ENCODE results near the gene PRDM8.

Gene PRDM8

GRCh38 chr4:80202190-80202711 is 4.9 kb downstream of the PRDM8 start:
- H3K4me1 ChIP-seq (ENCODE audit: control insufficient read depth, insufficient read depth, low read length): no peaks in the 10 kb centered on the region
- CTCF ChIA-PET: interaction anchor here (0.6 to 1.6 kb wide), 11 partner anchors 16 to 1528 kb away, joined by 3 to 4 read pairs (median 3); no protein-coding TSS in a partner anchor
- POLR2A ChIA-PET: interaction anchor here (0.5 to 0.8 kb wide), 2 partner anchors 121 to 1015 kb away, joined by 3 to 9 read pairs; no protein-coding TSS in a partner anchor
- peak overlapping the region; percentile 70 for H3K27ac ChIP-seq (ENCODE audit: extremely low read depth, low read depth, low read length)
- peaks cover 4 to 8% of the 10 kb centered on the region in 2 experiments; a peak in 1 of 3 replicates for H3K36me3 ChIP-seq (ENCODE audit: control insufficient read depth in 2 of 2, insufficient read depth in 1 of 2, low read length in 2 of 2)
- peak overlapping the region; percentile 36 for H3K4me3 ChIP-seq (ENCODE audit: low read depth, low read length)
- no peaks in the 10 kb centered on the region for H3K9me3 ChIP-seq (ENCODE audit: control insufficient read depth, insufficient read depth, low read depth, low read length)
- TF ChIP-seq ZNF394 (tag by site-specific recombination; IDR thresholded peaks at IDR 0.05; ENCODE audit: borderline replicate concordance) (peak; percentile 28; the same call in 1 of the 2 replicates), EGR2 (tag by site-specific recombination; IDR thresholded peaks at IDR 0.05; ENCODE audit: low read depth) (no peak), ZNF362 (tag by site-specific recombination; IDR thresholded peaks at IDR 0.05) (no peak), KLF17 (tag by site-specific recombination; IDR thresholded peaks at IDR 0.05) (no peak), ZNF202 (tag by site-specific recombination; IDR thresholded peaks at IDR 0.05; ENCODE audit: borderline replicate concordance) (no peak), KLF8 (tag by site-specific recombination; IDR thresholded peaks at IDR 0.05) (peak; percentile 18; the same call in 1 of the 2 replicates), ZBTB26 (tag by site-specific recombination; optimal IDR thresholded peaks at IDR 0.05) (peak; percentile 28), ZNF473 (tag by site-specific recombination; IDR thresholded peaks at IDR 0.05) (no peak), ZBTB49 (tag by site-specific recombination; IDR thresholded peaks at IDR 0.05; ENCODE audit: low read depth) (no peak), TRIM28 (IDR thresholded peaks at IDR 0.05; ENCODE audit: borderline replicate concordance, low read length) (no peak), IKZF3 (tag by site-specific recombination; IDR thresholded peaks at IDR 0.05) (peak; percentile 49), ZBTB8A (tag by site-specific recombination; IDR thresholded peaks at IDR 0.05) (0 out of 2 replicates have a peak, but pooled peaks have one; percentile 23), ZNF623 (tag by site-specific recombination; IDR thresholded peaks at IDR 0.05) (no peak), ZFP3 (tag by site-specific recombination; IDR thresholded peaks at IDR 0.05; ENCODE audit: low read depth) (no peak), ZNF2 (tag by site-specific recombination; IDR thresholded peaks at IDR 0.05) (no peak), ZBTB20 (tag by site-specific recombination; IDR thresholded peaks at IDR 0.05) (0 out of 2 replicates have a peak, but pooled peaks have one; percentile 4), ZNF677 (tag by site-specific recombination; IDR thresholded peaks at IDR 0.05) (no peak), ZNF747 (tag by site-specific recombination; IDR thresholded peaks at IDR 0.05) (no peak), GFI1B (tag by site-specific recombination; IDR thresholded peaks at IDR 0.05) (no peak), ZNF837 (tag by site-specific recombination; IDR thresholded peaks at IDR 0.05) (no peak), ZNF248 (tag by site-specific recombination; IDR thresholded peaks at IDR 0.05) (no peak), ZNF555 (tag by site-specific recombination; conservative IDR thresholded peaks at IDR 0.05) (no peak), SALL2 (tag by site-specific recombination; IDR thresholded peaks at IDR 0.05; ENCODE audit: borderline replicate concordance) (no peak), ZNF146 (tag by site-specific recombination; IDR thresholded peaks at IDR 0.05) (no peak), ZNF341 (tag by site-specific recombination; IDR thresholded peaks at IDR 0.05; ENCODE audit: low read depth) (0 out of 2 replicates have a peak, but pooled peaks have one; percentile 15), ZNF350 (tag by site-specific recombination; IDR thresholded peaks at IDR 0.05) (no peak), ZBTB7A (tag by site-specific recombination; IDR thresholded peaks at IDR 0.05; ENCODE audit: low read depth) (no peak), ZNF768 (tag by site-specific recombination; IDR thresholded peaks at IDR 0.05) (no peak), BCL11B (tag by site-specific recombination; IDR thresholded peaks at IDR 0.05; ENCODE audit: low read depth) (no peak), ZSCAN16 (tag by site-specific recombination; IDR thresholded peaks at IDR 0.05) (no peak), GLIS2 (tag by site-specific recombination; IDR thresholded peaks at IDR 0.05) (peak; percentile 43), ZNF274 (IDR thresholded peaks at IDR 0.05; ENCODE audit: low read length) (no peak), ZNF274 (tag by site-specific recombination; IDR thresholded peaks at IDR 0.05; ENCODE audit: borderline replicate concordance) (no peak), KLF1 (tag by site-specific recombination; IDR thresholded peaks at IDR 0.05) (0 out of 2 replicates have a peak, but pooled peaks have one; percentile 15)
